GM19452 (cell line): ENCODE measurements around the gene LRRK1.
"Not testable (repeated sequence)": the region's sequence is repeated elsewhere in the genome, so short reads cannot be mapped to it uniquely, and the experiment has no call there.

ENCODE experiments used
- ATAC-seq: cut with Tn5 transposase; IDR thresholded peaks from one replicate; pipeline ENCODE4 v1.9.1; 2021; ENCODE audit not compliant: unreplicated experiment

The LRRK1 gene

GRCh38 chr15:101088271-101088670, 169.1 kb downstream of the LRRK1 start:
- ATAC-seq: no peak

- no peak for ATAC-seq
Observed at GRCh38 chr15:101088788-101089578, 169.8 kb downstream of the LRRK1 start.

- no peak for ATAC-seq
Observed at GRCh38 chr15:101089579-101090427, 170.6 kb downstream of the LRRK1 start.

GRCh38 chr15:101090428-101090790, 171.3 kb downstream of the LRRK1 start:
- no peak for ATAC-seq

GRCh38 chr15:101091080-101092017, 172.2 kb downstream of the LRRK1 start:
- no peak for ATAC-seq

- ATAC-seq: no peak
Observed at GRCh38 chr15:101092156-101092866, 173.2 kb downstream of the LRRK1 start.

GRCh38 chr15:101092867-101093202, 173.7 kb downstream of the LRRK1 start:
- no peak for ATAC-seq

GRCh38 chr15:101093958-101094357, 174.8 kb downstream of the LRRK1 start:
- ATAC-seq: no peak

- not testable (repeated sequence) for ATAC-seq
Observed at GRCh38 chr15:101095796-101096406, 176.7 kb downstream of the LRRK1 start.

GRCh38 chr15:101097111-101097510, 178.0 kb downstream of the LRRK1 start:
- ATAC-seq: no peak

- ATAC-seq: no peak
Observed at GRCh38 chr15:101099183-101099582, 180.0 kb downstream of the LRRK1 start.

- ATAC-seq: no peak
Observed at GRCh38 chr15:101100118-101100517, 181.0 kb downstream of the LRRK1 start.

- no peak for ATAC-seq
Observed at GRCh38 chr15:101100593-101101442, 181.7 kb downstream of the LRRK1 start.

- no peak for ATAC-seq
Observed at GRCh38 chr15:101101676-101102075, 182.5 kb downstream of the LRRK1 start.

- no peak for ATAC-seq
Observed at GRCh38 chr15:101102746-101103145, 183.6 kb downstream of the LRRK1 start.

- no peak for ATAC-seq
Observed at GRCh38 chr15:101103598-101103997, 184.4 kb downstream of the LRRK1 start.

GRCh38 chr15:101104141-101104540, 185.0 kb downstream of the LRRK1 start:
- no peak for ATAC-seq

GRCh38 chr15:101105059-101105891, 186.1 kb downstream of the LRRK1 start:
- ATAC-seq: no peak
